H1 (cell line): ENCODE results near the gene KIAA0513. TPM values are rescaled to one million over a fixed set of nuclear protein-coding genes. Genes with fewer than 3 reads are reported as not detected.

Source experiments
- CTCF ChIA-PET: fragments of 300-600 bp; sonication (Branson Sonifier 250); formaldehyde crosslinking; loops from one replicate; lab custom pipeline; 2021; ENCODE audit not compliant: partially characterized antibody; lab: Charles Lee
- POLR2A ChIA-PET: fragments of 300-600 bp; sonication (Branson Sonifier 250); formaldehyde crosslinking; loops from one replicate; lab custom pipeline; 2021; ENCODE audit warnings: inconsistent platforms; ENCODE audit not compliant: partially characterized antibody; lab: Charles Lee
- DNase-seq, 2 experiments: peaks; one replicate each; pipeline versions ENCODE4 v3.0.0 to v3.0.0-alpha.2; 2010 to 2022; ENCODE audit warnings: low spot score in 2 of 2, low read depth in 1 of 2, mixed read lengths in 1 of 2
- FAIRE-seq: peaks from 2 replicates; lab custom pipeline; 2011; peaks lifted over from hg19 to GRCh38; lab: Jason Lieb, UNC
- H2AFZ ChIP-seq: 2 replicates; pipeline ENCODE4 v1.8.1; 2012; ENCODE audit warnings: low read length, inconsistent platforms
- H2AK5ac ChIP-seq: 2 replicates; pipeline ENCODE4 v1.6.1; 2013; ENCODE audit warnings: low read depth, low read length
- H2BK120ac ChIP-seq: replicated peaks from 2 replicates; pipeline ENCODE3; 2013; ENCODE audit warnings: low read depth, low read length, inconsistent platforms
- H2BK12ac ChIP-seq: 2 replicates; pipeline ENCODE4 v1.6.1; 2013; ENCODE audit warnings: low read depth, low read length
- H2BK15ac ChIP-seq: 2 replicates; pipeline ENCODE4 v1.6.1; 2013; ENCODE audit warnings: low read length
- H2BK20ac ChIP-seq: 2 replicates; pipeline ENCODE4 v1.6.1; 2013; ENCODE audit warnings: low read length
- H2BK5ac ChIP-seq: 2 replicates; pipeline ENCODE4 v1.6.1; 2013; ENCODE audit warnings: low read depth, low read length
- H3K14ac ChIP-seq: 2 replicates; pipeline ENCODE4 v1.6.1; 2013; ENCODE audit warnings: inconsistent platforms; ENCODE audit not compliant: insufficient read length
- H3K18ac ChIP-seq: 2 replicates; pipeline ENCODE4 v1.6.1; 2013; ENCODE audit warnings: low read length; ENCODE audit errors: extremely low read depth
- H3K23ac ChIP-seq: 2 replicates; pipeline ENCODE4 v1.6.1; 2013; ENCODE audit warnings: inconsistent platforms; ENCODE audit not compliant: insufficient read length
- H3K23me2 ChIP-seq: 2 replicates; pipeline ENCODE4 v1.6.1; 2013; ENCODE audit warnings: low read depth, low read length
- H3K27ac ChIP-seq: 2 replicates; pipeline ENCODE4 v1.6.1; 2011; ENCODE audit warnings: low read depth, low read length, inconsistent platforms
- H3K27me3 ChIP-seq, 4 experiments: replicated peaks in 1 of 4; 1 replicate in 1 of 4; 2 replicates in 3 of 4; pipeline versions ENCODE4 v1.6.1 to v1.8.1; 2011 to 2013; ENCODE audit warnings: low read length in 3 of 4, mild to moderate bottlenecking in 3 of 4, inconsistent platforms in 2 of 4, mixed read lengths in 2 of 4, moderate library complexity in 1 of 4; ENCODE audit not compliant: control insufficient read depth in 3 of 4, insufficient read depth in 3 of 4; ENCODE audit errors: extremely low read depth in 1 of 4
- H3K36me3 ChIP-seq, 4 experiments: 2 replicates each; pipeline versions ENCODE4 v1.6.1 to v1.8.1; 2011 to 2013; ENCODE audit warnings: mild to moderate bottlenecking in 4 of 4, low read length in 3 of 4, moderate library complexity in 2 of 4, control low read depth in 1 of 4, inconsistent platforms in 1 of 4; ENCODE audit not compliant: insufficient read depth in 4 of 4, control insufficient read depth in 2 of 4
- H3K4ac ChIP-seq: replicated peaks from 2 replicates; pipeline ENCODE3; 2013; ENCODE audit warnings: low read length, low read depth, mixed read lengths, inconsistent platforms; ENCODE audit not compliant: insufficient read length
- H3K4me1 ChIP-seq, 4 experiments: replicated peaks in 1 of 4; 1 replicate in 1 of 4; 2 replicates in 3 of 4; pipeline versions ENCODE4 v1.6.1 to v1.8.1; 2011 to 2013; ENCODE audit warnings: low read length in 3 of 4, inconsistent platforms in 2 of 4, mixed read lengths in 1 of 4; ENCODE audit not compliant: insufficient read depth in 4 of 4, control insufficient read depth in 3 of 4
- H3K4me2 ChIP-seq, 2 experiments: 2 replicates each; pipeline versions ENCODE4 v1.6.1 to v1.8.1; 2011 to 2013; ENCODE audit warnings: low read depth in 2 of 2, low read length in 2 of 2, control low read depth in 1 of 2, inconsistent platforms in 1 of 2, mild to moderate bottlenecking in 1 of 2; ENCODE audit not compliant: insufficient read depth in 1 of 2
- H3K4me3 ChIP-seq, 4 experiments: fragments of 200-600, 300-600 bp in 1 of 4; sonication (generic), shearing (Covaris generic), sonication (Bioruptor Twin) in 1 of 4; 2 replicates each; pipeline versions ENCODE4 v1.5.1 to v1.8.1; 2011 to 2016; ENCODE audit warnings: low read length in 4 of 4, low read depth in 3 of 4, control low read depth in 2 of 4, inconsistent platforms in 2 of 4, mild to moderate bottlenecking in 2 of 4, mixed read lengths in 1 of 4, moderate library complexity in 1 of 4; ENCODE audit not compliant: insufficient read depth in 2 of 4; ENCODE audit errors: extremely low read depth in 1 of 4
- H3K56ac ChIP-seq: replicated peaks from 2 replicates; pipeline ENCODE3; 2013; ENCODE audit warnings: low read depth, mild to moderate bottlenecking, mixed read lengths, low read length, inconsistent platforms; ENCODE audit not compliant: insufficient read length
- H3K79me1 ChIP-seq: 2 replicates; pipeline ENCODE4 v1.6.1; 2013; ENCODE audit warnings: low read depth, low read length, control low read depth
- H3K79me2 ChIP-seq, 2 experiments: 2 replicates each; pipeline versions ENCODE4 v1.6.1 to v1.8.1; 2012 to 2013; ENCODE audit warnings: low read length in 2 of 2, mild to moderate bottlenecking in 2 of 2, inconsistent platforms in 1 of 2; ENCODE audit not compliant: insufficient read depth in 2 of 2, control insufficient read depth in 1 of 2
- H3K9ac ChIP-seq, 4 experiments: replicated peaks in 1 of 4; 1 replicate in 1 of 4; 2 replicates in 3 of 4; pipeline versions ENCODE4 v1.6.1 to v1.8.1; 2011 to 2013; ENCODE audit warnings: low read depth in 3 of 4, low read length in 3 of 4, control low read depth in 2 of 4, mild to moderate bottlenecking in 2 of 4, moderate library complexity in 2 of 4, inconsistent platforms in 1 of 4; ENCODE audit errors: extremely low read depth in 1 of 4
- H3K9me3 ChIP-seq, 2 experiments: 2 replicates each; pipeline versions ENCODE4 v1.6.1 to v1.8.1; 2012 to 2013; ENCODE audit warnings: mild to moderate bottlenecking in 2 of 2, moderate library complexity in 2 of 2, control low read depth in 1 of 2, inconsistent platforms in 1 of 2, low read depth in 1 of 2, low read length in 1 of 2, mixed read lengths in 1 of 2; ENCODE audit not compliant: insufficient read depth in 2 of 2
- H4K20me1 ChIP-seq, 2 experiments: replicated peaks in 1 of 2; 2 replicates each; pipeline versions ENCODE3 to v1.8.1; 2011 to 2013; ENCODE audit warnings: inconsistent platforms in 2 of 2, low read length in 2 of 2, mild to moderate bottlenecking in 1 of 2; ENCODE audit not compliant: insufficient read depth in 2 of 2, control insufficient read depth in 1 of 2
- H4K5ac ChIP-seq: 2 replicates; pipeline ENCODE4 v1.6.1; 2013; ENCODE audit warnings: low read length, low read depth, mixed read lengths, inconsistent platforms; ENCODE audit not compliant: insufficient read length
- H4K8ac ChIP-seq: 2 replicates; pipeline ENCODE4 v1.8.0; 2013; ENCODE audit warnings: mild to moderate bottlenecking, moderate library complexity, low read length, inconsistent platforms; ENCODE audit not compliant: insufficient read depth; ENCODE audit errors: extremely low read depth
- H4K91ac ChIP-seq: replicated peaks from 2 replicates; pipeline ENCODE3; 2013; ENCODE audit warnings: low read length, mixed read lengths, inconsistent platforms; ENCODE audit not compliant: insufficient read length
- EP300 ChIP-seq, 2 experiments: IDR thresholded peaks; 1 replicate in 1 of 2; 2 replicates in 1 of 2; pipeline ENCODE4 v1.6.1; 2011 to 2012; ENCODE audit warnings: low read depth in 2 of 2, low read length in 2 of 2, mild to moderate bottlenecking in 2 of 2, borderline replicate concordance in 1 of 2, inconsistent platforms in 1 of 2, moderate library complexity in 1 of 2
- EZH2 ChIP-seq: fragments of 200-600 bp; sonication (generic); IDR thresholded peaks from 2 replicates; pipeline ENCODE4 v1.7.1; 2012; ENCODE audit warnings: low read depth, mild to moderate bottlenecking, moderate library complexity, low read length, inconsistent platforms; ENCODE audit not compliant: severe bottlenecking
- WGBS, 2 experiments: shearing (Covaris generic) in 1 of 2; methylation state at CpG; one replicate each; pipeline versions ENCODE4 v1.1.6 to v1.1.7; 2013 to 2015; ENCODE audit warnings: low lambda C conversion rate in 2 of 2, mixed read lengths in 2 of 2, inconsistent platforms in 1 of 2, low coverage in 1 of 2, missing lambda C conversion rate in 1 of 2; ENCODE audit not compliant: insufficient replicate concordance in 2 of 2, insufficient coverage in 1 of 2, insufficient read length in 1 of 2; ENCODE audit errors: extremely low coverage in 1 of 2, missing lambda C conversion rate in 1 of 2; 5-methylcytosine and 5-hydroxymethylcytosine counted together
- polyA plus RNA-seq, 7 experiments: library from polyadenylated mRNA; depleted of rRNA in 3 of 7; stranded (reverse) in 5 of 7; unstranded in 2 of 7; fragments of >200 nt in 5 of 7; fragments of 200-250 nt in 2 of 7; gene quantifications; 1 replicate in 5 of 7; 2 replicates in 1 of 7; 4 replicates in 1 of 7; pipeline versions ENCODE4 v1.2.1 to v1.2.3, GENCODE V29; 2011 to 2013; ENCODE audit warnings: missing spikeins in 2 of 7, mixed read lengths in 2 of 7
- total RNA-seq: library from RNA; stranded (reverse); fragmentation: NEBNext Ultra II Directional; extraction: Animal tissue kit (Norgen Biotek cat#: 25700); gene quantifications from 2 replicates; pipeline ENCODE4 v1.2.1, GENCODE V29; 2021
- TF ChIP-seq, protein P1 (sequence below): IDR thresholded peaks from 2 replicates; pipeline ENCODE4 v1.6.1; 2011; ENCODE audit warnings: low read length, improper control_type of control experiment
- TF ChIP-seq, protein P2 (sequence below): IDR thresholded peaks from 2 replicates; pipeline ENCODE4 v1.6.1; 2011; ENCODE audit warnings: low read depth, mild to moderate bottlenecking, low read length; ENCODE audit not compliant: insufficient read depth

The KIAA0513 gene
- total and polyA plus RNA-seq, 2 of the 8 experiments (the other 6 are each of a cell fraction or from before 2014, with no cell fraction given): 2.1 to 6.1 TPM

DNA sequence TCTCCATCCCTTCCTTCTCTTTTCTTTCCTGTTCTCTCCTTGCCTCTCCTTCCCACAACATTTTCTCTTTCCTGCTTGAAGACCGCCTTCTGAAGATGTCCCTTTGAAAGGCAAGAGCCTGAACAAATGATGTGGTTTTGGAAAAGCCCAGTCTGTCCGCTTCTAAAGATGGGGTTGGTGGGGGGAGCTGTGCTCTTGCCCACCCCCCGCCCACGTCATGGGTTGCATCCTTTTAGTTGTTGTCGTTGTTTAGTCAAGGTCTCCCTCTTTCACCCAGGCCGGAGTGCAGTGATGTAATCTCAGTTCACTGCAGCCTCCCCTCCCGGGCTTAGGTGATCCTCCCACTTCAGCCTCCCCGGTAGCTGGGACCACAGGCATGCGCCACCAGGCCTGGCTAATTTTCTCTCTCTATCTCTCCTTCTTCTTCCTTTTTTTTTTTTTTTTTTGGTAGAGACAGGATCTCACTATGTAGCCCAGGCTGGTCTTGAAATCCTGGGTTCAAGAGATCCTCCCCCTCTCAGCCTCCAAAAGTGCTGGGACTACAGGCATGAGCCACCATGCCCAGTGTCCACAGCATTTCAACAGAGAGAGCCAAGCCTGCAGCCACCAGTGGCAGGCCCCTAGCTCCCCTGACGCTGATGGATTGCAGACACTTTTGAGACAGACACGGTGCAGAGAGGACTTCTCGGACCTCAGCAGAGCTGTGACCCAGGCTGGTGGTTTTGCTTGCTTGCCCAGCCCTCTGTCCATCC, 110.7 kb downstream of the KIAA0513 start:
- no peak for FAIRE-seq
- no peak overlapping the region for H4K8ac ChIP-seq
- H3K23ac ChIP-seq: no peak overlapping the region
- H3K4ac ChIP-seq: no peak overlapping the region
- no peak overlapping the region for H2AFZ ChIP-seq
- H2BK20ac ChIP-seq: peak overlapping the region; percentile 23; the same call in 1 of the 2 replicates
- H3K36me3 ChIP-seq: no peaks in the 10 kb centered on the region
- TF ChIP-seq, protein P1, sequence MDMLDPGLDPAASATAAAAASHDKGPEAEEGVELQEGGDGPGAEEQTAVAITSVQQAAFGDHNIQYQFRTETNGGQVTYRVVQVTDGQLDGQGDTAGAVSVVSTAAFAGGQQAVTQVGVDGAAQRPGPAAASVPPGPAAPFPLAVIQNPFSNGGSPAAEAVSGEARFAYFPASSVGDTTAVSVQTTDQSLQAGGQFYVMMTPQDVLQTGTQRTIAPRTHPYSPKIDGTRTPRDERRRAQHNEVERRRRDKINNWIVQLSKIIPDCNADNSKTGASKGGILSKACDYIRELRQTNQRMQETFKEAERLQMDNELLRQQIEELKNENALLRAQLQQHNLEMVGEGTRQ: no peak
- no peak for TF ChIP-seq EP300 (IDR thresholded peaks at IDR 0.05; ENCODE audit: borderline replicate concordance in 1 of 2, low read depth in 2 of 2, low read length in 2 of 2)
- TF ChIP-seq, protein P2, sequence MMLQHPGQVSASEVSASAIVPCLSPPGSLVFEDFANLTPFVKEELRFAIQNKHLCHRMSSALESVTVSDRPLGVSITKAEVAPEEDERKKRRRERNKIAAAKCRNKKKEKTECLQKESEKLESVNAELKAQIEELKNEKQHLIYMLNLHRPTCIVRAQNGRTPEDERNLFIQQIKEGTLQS: no peak
- TF ChIP-seq EZH2: no peak
- no peak overlapping the region for H3K18ac ChIP-seq
- H2BK12ac ChIP-seq: 0 out of 2 replicates have a peak overlapping the region, but pooled peaks have one; percentile 75
- H3K79me2 ChIP-seq: no peaks in the 10 kb centered on the region
- H3K56ac ChIP-seq: no peak overlapping the region
- ChIA-PET POLR2A (no interaction called here), CTCF (no interaction called here)
- peaks cover 0 to 11% (median 2%) of the 10 kb centered on the region in 4 experiments; a peak in 4 of 7 replicates for H3K4me1 ChIP-seq
- no peak overlapping the region for H2BK5ac ChIP-seq
- WGBS, 2 experiments: 90% methylated on average over 7 of the region's 12 CpGs; no CpG with 5 or more reads in 1 of the 2 experiments
- H2BK120ac ChIP-seq: no peak overlapping the region
- H3K9ac ChIP-seq: no peak overlapping the region
- no peaks in the 10 kb centered on the region for H3K79me1 ChIP-seq
- H3K27me3 ChIP-seq: no peaks in the 10 kb centered on the region
- no peak overlapping the region for H3K27ac ChIP-seq
- H3K4me3 ChIP-seq: no peak overlapping the region
- H3K4me2 ChIP-seq: no peak overlapping the region
- no peaks in the 10 kb centered on the region; a peak in 1 of 4 replicates for H3K9me3 ChIP-seq
- no peak for DNase-seq
- H4K91ac ChIP-seq: peak overlapping the region; percentile 44
- H4K5ac ChIP-seq: no peak overlapping the region
- no peaks in the 10 kb centered on the region for H4K20me1 ChIP-seq
- no peak overlapping the region for H2AK5ac ChIP-seq
- no peak overlapping the region for H3K14ac ChIP-seq
- H2BK15ac ChIP-seq: no peak overlapping the region
- no peaks in the 10 kb centered on the region for H3K23me2 ChIP-seq
